ENCODE data around the gene HOXA2.

GRCh38 chr7:27095050-27095896, 7.2 kb downstream of the HOXA2 start:
- TF ChIP-seq CTCF (IDR thresholded peaks at IDR 0.05) (no peak), POLR2A (IDR thresholded peaks at IDR 0.05) (no peak), EP300 (IDR thresholded peaks at IDR 0.05) (no peak), POLR2AphosphoS5 (IDR thresholded peaks at IDR 0.05) (no peak)
